ENCODE measurements around the gene TRIM38.

DNA sequence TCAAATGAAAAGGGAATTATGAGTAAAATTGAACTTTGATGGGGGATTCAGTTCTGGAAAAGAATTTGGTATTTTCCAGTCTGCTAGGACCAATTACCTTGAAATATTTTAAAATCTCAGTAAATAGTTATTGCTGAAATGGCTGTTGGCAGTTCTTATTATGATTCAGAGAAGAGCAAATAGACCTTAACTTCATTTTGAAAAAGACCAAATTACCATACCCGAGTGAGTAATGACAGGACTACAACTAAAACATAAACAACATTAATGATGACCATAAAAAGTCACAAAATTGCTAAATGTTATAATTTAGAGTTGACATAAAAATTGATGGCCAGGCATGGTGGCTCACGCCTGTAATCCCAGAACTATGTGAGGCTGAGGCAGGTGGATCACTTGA is 21.7 kb downstream of the TRIM38 start:
- TF ChIP-seq, protein P1, sequence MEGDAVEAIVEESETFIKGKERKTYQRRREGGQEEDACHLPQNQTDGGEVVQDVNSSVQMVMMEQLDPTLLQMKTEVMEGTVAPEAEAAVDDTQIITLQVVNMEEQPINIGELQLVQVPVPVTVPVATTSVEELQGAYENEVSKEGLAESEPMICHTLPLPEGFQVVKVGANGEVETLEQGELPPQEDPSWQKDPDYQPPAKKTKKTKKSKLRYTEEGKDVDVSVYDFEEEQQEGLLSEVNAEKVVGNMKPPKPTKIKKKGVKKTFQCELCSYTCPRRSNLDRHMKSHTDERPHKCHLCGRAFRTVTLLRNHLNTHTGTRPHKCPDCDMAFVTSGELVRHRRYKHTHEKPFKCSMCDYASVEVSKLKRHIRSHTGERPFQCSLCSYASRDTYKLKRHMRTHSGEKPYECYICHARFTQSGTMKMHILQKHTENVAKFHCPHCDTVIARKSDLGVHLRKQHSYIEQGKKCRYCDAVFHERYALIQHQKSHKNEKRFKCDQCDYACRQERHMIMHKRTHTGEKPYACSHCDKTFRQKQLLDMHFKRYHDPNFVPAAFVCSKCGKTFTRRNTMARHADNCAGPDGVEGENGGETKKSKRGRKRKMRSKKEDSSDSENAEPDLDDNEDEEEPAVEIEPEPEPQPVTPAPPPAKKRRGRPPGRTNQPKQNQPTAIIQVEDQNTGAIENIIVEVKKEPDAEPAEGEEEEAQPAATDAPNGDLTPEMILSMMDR (conservative IDR thresholded peaks at IDR 0.05; ENCODE audit: low read length) = no peak
- TF ChIP-seq EZH2phosphoT487 (IDR thresholded peaks at IDR 0.05; ENCODE audit: borderline replicate concordance) = no peak

Measured in Loucy (cell line).